Measurements from ENCODE around the gene GRID1. TPM values are rescaled to one million over a fixed set of nuclear protein-coding genes. Genes with fewer than 3 reads are reported as not detected.

GRID1 gene
- total RNA-seq, 1 donor from 2014 or later: not detected

GRCh38 chr10:86261941-86262687, 104.5 kb downstream of the GRID1 start:
- no peak overlapping the region for H3K4me3 Mint-ChIP-seq
- peaks cover 35% of the 10 kb centered on the region for H3K27me3 Mint-ChIP-seq
- TF ChIP-seq CTCF (IDR thresholded peaks at IDR 0.05): no peak
- no peak for DNase-seq
- no peak overlapping the region for H3K27ac Mint-ChIP-seq
- H3K4me1 Mint-ChIP-seq: peaks cover 3% of the 10 kb centered on the region
- POLR2A ChIA-PET: no interaction called here
- H3K36me3 Mint-ChIP-seq (ENCODE audit: low read depth): no peaks in the 10 kb centered on the region
- CTCF ChIA-PET: no interaction called here
- ATAC-seq (ENCODE audit: low read depth): no peak
- intact Hi-C loops (cut with micrococcal nuclease): loop anchor here (5.0 kb wide), 1 partner anchor 325 kb away; no protein-coding TSS in a partner anchor
- peaks cover 5% of the 10 kb centered on the region for H3K9me3 Mint-ChIP-seq

- H3K4me1 Mint-ChIP-seq: peaks cover 3% of the 10 kb centered on the region
- intact Hi-C loops (cut with micrococcal nuclease): loop anchor here (5.0 kb wide), 1 partner anchor 326 kb away; no protein-coding TSS in a partner anchor
- no peak for TF ChIP-seq CTCF (IDR thresholded peaks at IDR 0.05)
- H3K9me3 Mint-ChIP-seq: peaks cover 5% of the 10 kb centered on the region
- CTCF ChIA-PET: no interaction called here
- ATAC-seq (ENCODE audit: low read depth) (no peak), DNase-seq (no peak)
- H3K4me3 Mint-ChIP-seq: no peak overlapping the region
- H3K27ac Mint-ChIP-seq: no peak overlapping the region
- POLR2A ChIA-PET: no interaction called here
- H3K36me3 Mint-ChIP-seq (ENCODE audit: low read depth): no peaks in the 10 kb centered on the region
- peaks cover 30% of the 10 kb centered on the region for H3K27me3 Mint-ChIP-seq
Observed at GRCh38 chr10:86261470-86261869, 105.1 kb downstream of the GRID1 start.

- intact Hi-C loops (cut with micrococcal nuclease): loop anchor here (5.0 kb wide), 1 partner anchor 327 kb away; no protein-coding TSS in a partner anchor
- CTCF ChIA-PET: no interaction called here
Observed at GRCh38 chr10:86260564-86260963, 106.0 kb downstream of the GRID1 start.

GRCh38 chr10:86259901-86260562, 106.6 kb downstream of the GRID1 start:
- DNase-seq: no peak
- intact Hi-C loops (cut with micrococcal nuclease): loop anchor here (5.0 kb wide), 1 partner anchor 327 kb away; no protein-coding TSS in a partner anchor
- TF ChIP-seq CTCF (IDR thresholded peaks at IDR 0.05): no peak
- POLR2A ChIA-PET: no interaction called here
- H3K27ac Mint-ChIP-seq: no peak overlapping the region
- H3K4me3 Mint-ChIP-seq: no peak overlapping the region
- no peak for ATAC-seq (ENCODE audit: low read depth)
- peaks cover 23% of the 10 kb centered on the region for H3K27me3 Mint-ChIP-seq
- CTCF ChIA-PET: no interaction called here
- peaks cover 3% of the 10 kb centered on the region for H3K4me1 Mint-ChIP-seq
- H3K9me3 Mint-ChIP-seq: peaks cover 5% of the 10 kb centered on the region
- H3K36me3 Mint-ChIP-seq (ENCODE audit: low read depth): no peaks in the 10 kb centered on the region

More at GRCh38 chr10:86260564-86260963, 106.0 kb downstream of the GRID1 start:
- peaks cover 5% of the 10 kb centered on the region for H3K9me3 Mint-ChIP-seq
- peaks cover 27% of the 10 kb centered on the region for H3K27me3 Mint-ChIP-seq
- H3K36me3 Mint-ChIP-seq (ENCODE audit: low read depth): no peaks in the 10 kb centered on the region
- no peak for DNase-seq
- peaks cover 3% of the 10 kb centered on the region for H3K4me1 Mint-ChIP-seq
- no peak for ATAC-seq (ENCODE audit: low read depth)
- H3K27ac Mint-ChIP-seq: no peak overlapping the region
- POLR2A ChIA-PET: no interaction called here
- H3K4me3 Mint-ChIP-seq: no peak overlapping the region
- TF ChIP-seq CTCF (IDR thresholded peaks at IDR 0.05): no peak

GRCh38 chr10:86258941-86259340, 107.7 kb downstream of the GRID1 start:
- H3K27ac Mint-ChIP-seq: no peak overlapping the region
- DNase-seq (no peak), ATAC-seq (ENCODE audit: low read depth) (no peak)
- ChIA-PET CTCF (no interaction called here), POLR2A (no interaction called here)
- H3K27me3 Mint-ChIP-seq: peaks cover 17% of the 10 kb centered on the region
- intact Hi-C loops (cut with micrococcal nuclease): no loop called here
- H3K36me3 Mint-ChIP-seq (ENCODE audit: low read depth): no peaks in the 10 kb centered on the region
- no peak for TF ChIP-seq CTCF (IDR thresholded peaks at IDR 0.05)
- peaks cover 3% of the 10 kb centered on the region for H3K4me1 Mint-ChIP-seq
- peaks cover 5% of the 10 kb centered on the region for H3K9me3 Mint-ChIP-seq
- no peak overlapping the region for H3K4me3 Mint-ChIP-seq

Data from activated B cell treated with CpG ODN at 0.5 μM for 24 hours (primary cell).